Amygdala (tissue), 56 donors: ENCODE results near the gene ELOVL2.

Experiments
- DNase-seq, 56 donors: peaks; one replicate each; lab custom pipeline; 2025; lab: John Stamatoyannopoulos, UW

Gene ELOVL2

GRCh38 chr6:11062083-11062482 lies 18.0 kb upstream of the ELOVL2 start:
- no peak for DNase-seq

DNA sequence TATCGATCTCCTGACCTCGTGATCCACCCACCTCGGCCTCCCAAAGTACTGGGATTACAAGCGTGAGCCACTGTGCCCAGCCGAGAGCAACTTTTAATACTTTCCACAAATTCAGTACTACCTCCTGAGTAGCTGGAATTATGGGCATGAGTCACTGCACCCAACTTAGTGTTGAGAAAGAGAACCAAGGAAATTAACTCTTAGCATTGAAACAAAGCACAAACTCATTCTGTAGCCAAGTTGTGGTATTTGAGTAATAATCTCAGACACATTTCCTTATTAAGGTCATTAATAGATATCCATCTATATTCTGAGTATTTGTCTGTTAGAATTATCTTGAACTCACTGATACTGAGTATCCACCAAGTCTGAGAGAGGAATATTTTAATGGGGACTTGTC lies 14.3 kb upstream of the ELOVL2 start:
- no peak for DNase-seq

DNA sequence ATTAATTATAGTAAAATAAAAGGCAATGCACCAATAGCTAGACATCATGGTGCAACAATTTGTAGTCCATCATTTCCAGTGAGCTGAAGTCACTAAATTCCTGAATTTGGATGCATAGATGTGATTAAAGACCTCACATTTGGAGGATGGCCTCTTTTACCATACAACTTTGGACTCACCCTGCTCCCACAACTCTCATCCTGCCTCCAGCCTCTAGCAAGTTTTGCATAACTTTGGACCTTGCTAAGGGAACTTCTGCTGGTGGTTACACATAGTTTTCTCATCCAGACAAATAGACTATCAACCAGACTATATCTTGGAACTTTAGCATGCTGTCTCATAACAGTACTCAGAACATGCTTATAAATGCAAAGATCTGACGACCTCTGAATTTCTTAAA lies 12.8 kb upstream of the ELOVL2 start:
- no peak for DNase-seq

DNA sequence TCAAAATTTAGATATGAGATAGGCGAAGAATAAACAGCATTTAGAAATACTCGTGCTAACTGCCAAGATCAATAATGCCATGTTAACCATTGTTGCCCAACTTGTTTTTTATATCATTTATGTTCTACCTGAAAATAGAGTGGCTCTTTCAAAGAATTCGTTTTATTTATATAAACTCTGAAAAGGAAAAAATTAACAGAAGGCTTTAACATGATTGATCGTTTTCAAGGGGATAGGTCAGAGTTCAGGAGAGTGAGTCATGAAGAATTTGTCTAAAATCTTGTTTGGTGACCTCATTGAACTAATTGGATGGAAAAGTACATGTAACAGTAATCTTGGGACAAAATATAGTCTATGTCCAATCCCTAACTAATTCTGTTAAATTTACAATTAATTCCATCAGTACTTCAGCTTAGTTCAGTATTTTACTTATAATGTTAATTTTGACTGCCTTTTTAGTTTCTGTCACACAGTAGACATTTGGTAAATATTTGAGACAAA lies 11.1 kb upstream of the ELOVL2 start:
- DNase-seq = no peak

DNA sequence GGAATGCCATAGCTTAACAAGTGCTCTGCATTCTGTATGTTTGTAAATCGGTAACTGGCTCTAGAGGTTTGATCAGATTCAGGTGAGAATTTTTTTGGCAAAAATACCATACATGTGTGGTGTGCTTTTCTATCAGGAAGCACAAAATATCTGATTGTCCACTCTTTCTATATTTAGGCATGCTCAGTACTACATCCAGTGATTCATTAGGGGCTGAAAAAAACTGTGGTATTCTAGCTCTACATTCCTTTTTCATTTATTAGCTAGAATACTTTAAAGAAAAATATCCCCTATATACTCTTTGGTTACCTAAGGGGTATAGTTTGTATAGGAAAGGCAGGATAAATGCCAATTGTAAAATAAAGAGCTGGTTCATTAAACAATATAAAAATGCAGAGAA lies 10.6 kb upstream of the ELOVL2 start:
- DNase-seq = no peak

DNA sequence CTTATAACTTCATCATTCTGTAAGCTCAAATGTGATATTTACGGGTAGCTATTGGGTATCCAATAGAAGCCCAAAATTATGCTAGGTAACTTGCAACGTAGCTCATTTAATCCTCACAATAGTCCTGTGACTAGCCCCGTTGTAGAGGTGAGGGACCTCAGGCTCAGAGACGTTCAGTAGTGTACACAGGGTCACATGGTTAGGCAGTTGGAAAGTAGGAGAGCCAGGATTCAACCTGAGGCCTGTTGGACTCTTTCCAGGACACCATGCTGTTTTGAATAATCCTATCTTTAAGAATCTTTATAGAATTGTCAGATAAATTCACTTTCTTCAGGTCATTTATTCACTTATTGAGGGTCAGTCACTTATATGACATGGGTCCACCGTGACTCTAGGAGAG lies 9.2 kb upstream of the ELOVL2 start:
- no peak for DNase-seq

GRCh38 chr6:11050731-11051130 lies 6.6 kb upstream of the ELOVL2 start:
- DNase-seq = no peak

GRCh38 chr6:11044712-11045167 lies 635 bp upstream of the ELOVL2 start:
- no peak for DNase-seq

- DNase-seq = peak in 3 of 56 donors; percentile 5 to 23 (median 7)
Observed at GRCh38 chr6:11043378-11043960, 636 bp downstream of the ELOVL2 start.

GRCh38 chr6:11042750-11043377 lies 1.2 kb downstream of the ELOVL2 start:
- DNase-seq = no peak

DNA sequence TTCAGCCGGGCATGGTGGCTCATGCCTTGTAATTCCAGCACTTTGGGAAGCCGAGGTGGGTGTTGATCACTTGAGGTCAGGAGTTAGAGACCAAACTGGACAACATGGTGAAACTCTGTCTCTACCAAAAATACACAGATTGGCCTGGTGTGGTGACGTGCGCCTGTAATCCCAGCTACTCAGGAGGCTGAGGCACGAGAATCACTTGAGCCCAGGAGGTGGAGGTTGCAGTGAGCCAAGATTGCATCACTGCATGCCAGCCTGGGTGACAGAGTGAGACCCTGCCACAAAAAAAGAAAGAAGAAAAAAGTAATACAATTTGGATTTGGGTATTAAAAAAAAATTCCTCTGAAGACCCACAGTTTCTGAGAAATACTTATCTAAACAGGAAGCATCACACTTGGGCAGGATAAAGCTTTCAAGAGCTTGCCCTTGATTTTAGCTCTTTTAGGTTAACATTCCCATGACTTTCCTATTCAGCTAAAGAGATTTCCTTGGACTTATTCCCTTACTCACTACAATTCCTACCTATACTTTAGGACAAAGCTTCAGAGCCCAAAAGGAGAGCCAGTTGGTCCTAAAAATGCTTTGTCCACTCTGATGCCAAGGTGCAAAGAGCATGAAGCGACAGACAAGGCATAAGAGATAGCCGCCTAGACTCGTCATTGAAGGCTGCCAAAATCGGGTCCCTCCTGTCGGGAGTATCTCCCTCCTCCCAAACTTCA lies 1.9 kb downstream of the ELOVL2 start:
- no peak for DNase-seq

- DNase-seq = no peak
Observed at GRCh38 chr6:11040134-11040533, 4.0 kb downstream of the ELOVL2 start.

GRCh38 chr6:11039040-11039439 lies 5.1 kb downstream of the ELOVL2 start:
- no peak for DNase-seq

- DNase-seq = no peak
Observed at GRCh38 chr6:11036977-11037430, 7.1 kb downstream of the ELOVL2 start.

DNA sequence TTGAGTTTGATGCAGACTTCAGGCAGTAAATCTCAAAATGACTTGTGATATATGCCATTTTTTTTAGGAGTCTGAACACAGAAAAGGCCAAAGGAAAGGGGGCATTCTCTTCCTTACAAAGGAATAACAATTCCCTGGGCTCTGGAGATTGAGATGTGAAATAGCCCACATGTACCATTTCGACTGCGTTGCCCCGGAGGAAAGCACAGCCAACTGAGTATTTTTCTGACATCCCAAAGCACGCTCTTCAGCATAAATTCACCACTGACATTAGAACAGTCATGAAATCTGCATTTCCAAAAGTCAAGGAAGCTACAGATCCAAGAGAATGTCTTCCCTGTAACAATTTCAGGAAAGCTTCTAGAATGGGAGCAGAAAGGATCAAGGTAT lies 7.8 kb downstream of the ELOVL2 start:
- no peak for DNase-seq

- DNase-seq = no peak
Observed at GRCh38 chr6:11035616-11036350, 8.3 kb downstream of the ELOVL2 start.

DNA sequence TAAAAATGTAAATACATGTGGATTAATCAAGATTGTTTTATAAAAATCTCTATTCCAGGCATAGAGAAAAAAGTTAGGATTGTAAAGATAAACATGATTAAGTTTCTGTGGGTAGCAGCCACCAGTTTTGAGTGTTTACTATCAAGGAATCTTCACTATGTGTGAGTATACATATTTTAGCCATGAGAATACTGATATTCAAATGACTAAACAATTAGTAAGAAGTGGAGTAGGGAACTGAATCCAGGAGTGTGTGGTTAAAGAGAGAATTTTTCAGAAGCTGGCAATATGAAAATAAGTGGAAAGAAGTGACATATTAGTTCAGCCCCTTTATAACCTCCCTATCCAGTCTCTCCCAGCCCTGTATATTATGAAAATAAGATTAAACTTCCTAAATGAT lies 10.3 kb downstream of the ELOVL2 start:
- no peak for DNase-seq

GRCh38 chr6:11030904-11031303 lies 13.2 kb downstream of the ELOVL2 start:
- no peak for DNase-seq

GRCh38 chr6:11028959-11029358 lies 15.1 kb downstream of the ELOVL2 start:
- DNase-seq = no peak

- DNase-seq = no peak
Observed at GRCh38 chr6:11027565-11028110, 16.5 kb downstream of the ELOVL2 start.
